K562 (cell line): Measurements from ENCODE around the gene HEATR9. TPM values are rescaled to one million over a fixed set of nuclear protein-coding genes. Genes with fewer than 3 reads are reported as not detected.

Source experiments
- CXXC5 ChIP-seq: fragments of 250-450 bp; sonication (Bioruptor Pico); IDR thresholded peaks from 2 replicates; pipeline ENCODE4 v1.8.0; 2022; ENCODE audit warnings: inconsistent platforms, mild to moderate bottlenecking, moderate library complexity
- FOXA3 ChIP-seq, 2 experiments: fragments of 450-650 bp in 1 of 2; sonication (generic) in 1 of 2; formaldehyde crosslinking; IDR thresholded peaks in 1 of 2; conservative IDR thresholded peaks in 1 of 2; 2 replicates each; pipeline versions ENCODE4 v1.4.0 to v1.8.0; 2020 to 2022; ENCODE audit warnings: mild to moderate bottlenecking in 2 of 2, missing genetic modification reagents in 1 of 2
- ILK ChIP-seq: fragments of 450-650 bp; IDR thresholded peaks from 2 replicates; pipeline ENCODE4 v1.6.1; 2016; ENCODE audit warnings: missing genetic modification characterization, low read depth, mild to moderate bottlenecking, missing compliant biosample characterization, moderate library complexity, borderline replicate concordance
- KAT8 ChIP-seq: fragments of 450-650 bp; IDR thresholded peaks from 2 replicates; pipeline ENCODE4 v1.6.1; 2016; ENCODE audit warnings: low read depth, mild to moderate bottlenecking
- MTF1 ChIP-seq: fragments of 250-450 bp; sonication (Bioruptor Pico); IDR thresholded peaks from 2 replicates; pipeline ENCODE4 v1.9.0; 2021; ENCODE audit warnings: moderate library complexity, mild to moderate bottlenecking, inconsistent platforms, borderline replicate concordance
- OTX1 ChIP-seq: fragments of 450-650 bp; formaldehyde crosslinking; IDR thresholded peaks from 2 replicates; pipeline ENCODE4 v1.4.0; 2022; ENCODE audit warnings: mild to moderate bottlenecking
- PCBP2 ChIP-seq: fragments of 200-400 bp; formaldehyde crosslinking; IDR thresholded peaks from 2 replicates; pipeline ENCODE4 v1.6.1; 2018; ENCODE audit warnings: low read length, low read depth, mild to moderate bottlenecking, moderate library complexity; ENCODE audit not compliant: poor library complexity, severe bottlenecking
- PHF8 ChIP-seq: fragments of 200-600 bp; sonication (generic); IDR thresholded peaks from 2 replicates; pipeline ENCODE4 v1.6.1; 2012; ENCODE audit warnings: mixed run types, mild to moderate bottlenecking, inconsistent platforms, low read length, moderate library complexity, borderline replicate concordance
- POLR2A ChIP-seq: fragments of 450-650 bp; conservative IDR thresholded peaks from 2 replicates; pipeline ENCODE4 v1.6.1; 2016
- PPARD ChIP-seq: fragments of 250-450 bp; sonication (Bioruptor Pico); IDR thresholded peaks from 2 replicates; pipeline ENCODE4 v1.8.0; 2022; ENCODE audit warnings: inconsistent platforms, mild to moderate bottlenecking, moderate library complexity
- RHOXF2B ChIP-seq: fragments of 250-450 bp; sonication (Bioruptor Pico); conservative IDR thresholded peaks from 2 replicates; pipeline ENCODE4 v1.5.1; 2021
- TAF15 ChIP-seq: fragments of 200-400 bp; formaldehyde crosslinking; IDR thresholded peaks from 2 replicates; pipeline ENCODE4 v1.6.1; 2017; ENCODE audit warnings: mild to moderate bottlenecking, low read depth, low read length, moderate library complexity
- ZBTB7A ChIP-seq: IDR thresholded peaks from 2 replicates; pipeline ENCODE4 v1.6.1; 2011; ENCODE audit warnings: low read depth, mild to moderate bottlenecking, low read length, moderate library complexity, borderline replicate concordance; ENCODE audit not compliant: control insufficient read depth
- ZBTB8A ChIP-seq: fragments of 450-650 bp; IDR thresholded peaks from 2 replicates; pipeline ENCODE4 v1.6.1; 2018; ENCODE audit warnings: mild to moderate bottlenecking, moderate library complexity; ENCODE audit not compliant: partially characterized antibody
- ZC3H11A ChIP-seq: IDR thresholded peaks from 2 replicates; pipeline ENCODE4 v1.6.1; 2012; ENCODE audit warnings: low read depth, low read length, improper control_type of control experiment
- ZKSCAN3 ChIP-seq: fragments of 250-450 bp; sonication (Bioruptor Pico); IDR thresholded peaks from 2 replicates; pipeline ENCODE4 v1.4.0; 2020
- ZNF695 ChIP-seq: fragments of 450-650 bp; formaldehyde crosslinking; IDR thresholded peaks from 2 replicates; pipeline ENCODE4 v1.4.0; 2020; ENCODE audit warnings: mild to moderate bottlenecking, moderate library complexity
- ZNF79 ChIP-seq: fragments of 250-450 bp; sonication (Bioruptor Pico); IDR thresholded peaks from 2 replicates; pipeline ENCODE4 v1.4.0; 2020; ENCODE audit warnings: low read depth, mild to moderate bottlenecking, moderate library complexity
- polyA plus RNA-seq, 8 experiments: library from polyadenylated mRNA; depleted of rRNA in 4 of 8; stranded (reverse) in 5 of 8; unstranded in 3 of 8; fragments of >200 nt; fragmentation: Nextera tagmentation in 2 of 8; fragmentation: Illumina TruSeq in 1 of 8; extraction: Ambion mirVana in 2 of 8; extraction: Trizol in 1 of 8; gene quantifications; 2 replicates each; pipeline versions ENCODE4 v1.2.1 to v1.2.3, GENCODE V29; 2011 to 2014; ENCODE audit warnings: inconsistent platforms in 1 of 8, missing spikeins in 1 of 8
- total RNA-seq, 7 experiments: library from RNA; depleted of rRNA in 6 of 7; stranded (reverse); fragments of >200 nt in 6 of 7; fragmentation: Illumina TruSeq in 2 of 7; extraction: Trizol in 2 of 7; gene quantifications; 2 replicates each; pipeline versions ENCODE4 v1.2.1 to v1.2.3, GENCODE V29; 2011 to 2021; ENCODE audit warnings: low replicate concordance in 1 of 7
- TF ChIP-seq, protein P1 (sequence below), 2 experiments: fragments of 200-800 bp in 1 of 2; sonication (Bioruptor generic) in 1 of 2; sonication (generic) in 1 of 2; formaldehyde crosslinking in 1 of 2; IDR thresholded peaks in 1 of 2; conservative IDR thresholded peaks in 1 of 2; 2 replicates each; pipeline versions ENCODE4 v1.5.0 to v1.6.1; 2016 to 2020; ENCODE audit warnings: missing compliant biosample characterization in 1 of 2, missing genetic modification characterization in 1 of 2, missing genetic modification reagents in 1 of 2
- TF ChIP-seq, protein P2 (sequence below): IDR thresholded peaks from 2 replicates; pipeline ENCODE4 v1.6.1; 2012; ENCODE audit warnings: low read depth, low read length, improper control_type of control experiment, borderline replicate concordance
- TF ChIP-seq, protein P3 (sequence below): fragments of 450-650 bp; IDR thresholded peaks from 2 replicates; pipeline ENCODE4 v1.6.1; 2016; ENCODE audit warnings: antibody characterized with exemption
- TF ChIP-seq, protein P4 (sequence below): sonication (generic); formaldehyde crosslinking; IDR thresholded peaks from 2 replicates; pipeline ENCODE4 v1.8.1; 2023; ENCODE audit warnings: mild to moderate bottlenecking, missing genetic modification reagents, moderate library complexity

The HEATR9 gene
- total and polyA plus RNA-seq, 9 of the 15 experiments (the other 6 are each of a cell fraction or from before 2014, with no cell fraction given), result not detected

DNA sequence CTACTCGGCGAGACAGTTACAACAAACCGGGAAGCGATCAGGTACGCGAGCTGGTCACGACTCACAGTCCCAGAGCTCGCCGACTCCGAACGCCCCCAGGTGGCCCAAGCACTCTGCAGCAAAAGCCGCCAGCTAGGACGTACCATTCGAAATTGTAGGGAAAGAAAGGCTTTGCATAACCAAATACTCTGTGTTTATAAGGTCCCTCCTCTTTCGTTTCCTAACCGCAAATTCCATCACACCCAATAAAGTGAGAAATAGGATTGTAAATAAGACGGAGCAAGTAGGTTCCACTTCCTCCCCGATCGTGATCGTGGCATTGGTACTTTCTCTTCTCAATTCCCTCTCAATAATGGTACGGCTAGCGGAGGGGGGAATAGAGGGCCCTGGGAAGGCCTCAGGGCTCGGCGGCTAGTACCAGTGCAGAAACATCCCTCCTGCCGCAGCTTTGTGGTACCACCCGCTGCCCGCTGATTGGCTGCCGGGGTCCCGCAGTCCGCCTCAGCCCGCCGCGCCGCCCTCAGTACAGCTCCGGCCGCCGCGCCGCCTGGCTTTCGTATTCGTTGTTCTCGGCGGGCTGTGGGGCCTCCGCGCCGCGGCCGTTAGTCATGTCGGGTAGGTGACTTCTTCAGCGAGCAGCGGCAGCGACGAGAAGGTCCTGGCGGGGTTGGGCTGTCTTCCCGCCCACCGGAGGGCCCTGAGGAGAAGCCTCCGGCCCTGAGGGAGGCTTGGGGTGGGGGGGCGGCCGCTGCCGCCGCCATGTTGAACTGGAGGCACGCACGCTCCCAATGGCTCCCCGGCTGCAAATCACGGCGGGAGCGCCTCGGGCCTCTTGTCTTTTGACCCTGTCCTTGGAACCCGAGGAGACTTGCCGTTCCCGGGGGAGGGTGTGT, 59.5 kb downstream of the HEATR9 start, which contains the start of gene TAF15 (continued):
- no peak for TF ChIP-seq ZBTB8A
- TF ChIP-seq ZNF695, result no peak
- no peak for TF ChIP-seq ILK (tag)
- TF ChIP-seq PCBP2, result no peak
- TF ChIP-seq, protein P1, sequence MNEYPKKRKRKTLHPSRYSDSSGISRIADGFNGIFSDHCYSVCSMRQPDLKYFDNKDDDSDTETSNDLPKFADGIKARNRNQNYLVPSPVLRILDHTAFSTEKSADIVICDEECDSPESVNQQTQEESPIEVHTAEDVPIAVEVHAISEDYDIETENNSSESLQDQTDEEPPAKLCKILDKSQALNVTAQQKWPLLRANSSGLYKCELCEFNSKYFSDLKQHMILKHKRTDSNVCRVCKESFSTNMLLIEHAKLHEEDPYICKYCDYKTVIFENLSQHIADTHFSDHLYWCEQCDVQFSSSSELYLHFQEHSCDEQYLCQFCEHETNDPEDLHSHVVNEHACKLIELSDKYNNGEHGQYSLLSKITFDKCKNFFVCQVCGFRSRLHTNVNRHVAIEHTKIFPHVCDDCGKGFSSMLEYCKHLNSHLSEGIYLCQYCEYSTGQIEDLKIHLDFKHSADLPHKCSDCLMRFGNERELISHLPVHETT (CRISPR knock-in tag; conservative IDR thresholded peaks at IDR 0.05 in 1 of 2, IDR thresholded peaks at IDR 0.05 in 1 of 2), result peak in 1 of 2 experiments; percentile 69; a peak in 2 of 4 replicates
- TF ChIP-seq, protein P2, sequence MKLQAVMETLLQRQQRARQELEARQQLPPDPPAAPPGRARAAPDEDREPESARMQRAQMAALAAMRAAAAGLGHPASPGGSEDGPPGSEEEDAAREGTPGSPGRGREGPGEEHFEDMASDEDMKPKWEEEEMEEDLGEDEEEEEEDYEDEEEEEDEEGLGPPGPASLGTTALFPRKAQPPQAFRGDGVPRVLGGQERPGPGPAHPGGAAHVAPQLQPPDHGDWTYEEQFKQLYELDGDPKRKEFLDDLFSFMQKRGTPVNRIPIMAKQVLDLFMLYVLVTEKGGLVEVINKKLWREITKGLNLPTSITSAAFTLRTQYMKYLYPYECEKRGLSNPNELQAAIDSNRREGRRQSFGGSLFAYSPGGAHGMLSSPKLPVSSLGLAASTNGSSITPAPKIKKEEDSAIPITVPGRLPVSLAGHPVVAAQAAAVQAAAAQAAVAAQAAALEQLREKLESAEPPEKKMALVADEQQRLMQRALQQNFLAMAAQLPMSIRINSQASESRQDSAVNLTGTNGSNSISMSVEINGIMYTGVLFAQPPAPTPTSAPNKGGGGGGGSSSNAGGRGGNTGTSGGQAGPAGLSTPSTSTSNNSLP, result peak; percentile 91; the same call in 1 of the 2 replicates
- TF ChIP-seq CXXC5, result peak; percentile 88
- no peak for TF ChIP-seq PPARD (CRISPR knock-in tag)
- TF ChIP-seq ZKSCAN3, result no peak
- TF ChIP-seq ZC3H11A, result no peak
- TF ChIP-seq ZNF79 (CRISPR knock-in tag), result no peak
- TF ChIP-seq RHOXF2B (CRISPR knock-in tag), result no peak
- no peak for TF ChIP-seq KAT8
- TF ChIP-seq ZBTB7A, result no peak
- TF ChIP-seq, protein P3, sequence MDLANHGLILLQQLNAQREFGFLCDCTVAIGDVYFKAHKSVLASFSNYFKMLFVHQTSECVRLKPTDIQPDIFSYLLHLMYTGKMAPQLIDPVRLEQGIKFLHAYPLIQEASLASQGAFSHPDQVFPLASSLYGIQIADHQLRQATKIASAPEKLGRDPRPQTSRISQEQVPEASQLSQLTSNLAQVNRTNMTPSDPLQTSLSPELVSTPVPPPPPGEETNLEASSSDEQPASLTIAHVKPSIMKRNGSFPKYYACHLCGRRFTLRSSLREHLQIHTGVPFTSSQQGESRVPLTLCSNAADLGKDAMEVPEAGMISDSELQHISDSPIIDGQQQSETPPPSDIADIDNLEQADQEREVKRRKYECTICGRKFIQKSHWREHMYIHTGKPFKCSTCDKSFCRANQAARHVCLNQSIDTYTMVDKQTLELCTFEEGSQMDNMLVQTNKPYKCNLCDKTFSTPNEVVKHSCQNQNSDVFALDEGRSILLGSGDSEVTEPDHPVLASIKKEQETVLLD, result no peak
- peak; percentile 92 for TF ChIP-seq PHF8
- TF ChIP-seq, protein P4, sequence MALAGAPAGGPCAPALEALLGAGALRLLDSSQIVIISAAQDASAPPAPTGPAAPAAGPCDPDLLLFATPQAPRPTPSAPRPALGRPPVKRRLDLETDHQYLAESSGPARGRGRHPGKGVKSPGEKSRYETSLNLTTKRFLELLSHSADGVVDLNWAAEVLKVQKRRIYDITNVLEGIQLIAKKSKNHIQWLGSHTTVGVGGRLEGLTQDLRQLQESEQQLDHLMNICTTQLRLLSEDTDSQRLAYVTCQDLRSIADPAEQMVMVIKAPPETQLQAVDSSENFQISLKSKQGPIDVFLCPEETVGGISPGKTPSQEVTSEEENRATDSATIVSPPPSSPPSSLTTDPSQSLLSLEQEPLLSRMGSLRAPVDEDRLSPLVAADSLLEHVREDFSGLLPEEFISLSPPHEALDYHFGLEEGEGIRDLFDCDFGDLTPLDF (CRISPR knock-in tag), result peak; percentile 62; the same call in 1 of the 2 replicates
- peak; percentile 93 for TF ChIP-seq OTX1
- TF ChIP-seq FOXA3 (CRISPR knock-in tag; conservative IDR thresholded peaks at IDR 0.05 in 1 of 2, IDR thresholded peaks at IDR 0.05 in 1 of 2), result no peak
- TF ChIP-seq MTF1, result no peak
- peak; percentile 99 for TF ChIP-seq POLR2A
- TF ChIP-seq TAF15, result no peak
